ENCODE results near the gene DMXL2.
"Not testable (repeated sequence)": the region's sequence is repeated elsewhere in the genome, so short reads cannot be mapped to it uniquely, and the experiment has no call there.

DMXL2 gene

GRCh38 chr15:51492528-51492927 is 130.0 kb downstream of the DMXL2 start:
- DNase-seq, result no peak

- DNase-seq, result no peak
Measured at GRCh38 chr15:51491941-51492340, 130.6 kb downstream of the DMXL2 start.

- no peak for DNase-seq
Measured at GRCh38 chr15:51484781-51485180, 137.8 kb downstream of the DMXL2 start.

DNA sequence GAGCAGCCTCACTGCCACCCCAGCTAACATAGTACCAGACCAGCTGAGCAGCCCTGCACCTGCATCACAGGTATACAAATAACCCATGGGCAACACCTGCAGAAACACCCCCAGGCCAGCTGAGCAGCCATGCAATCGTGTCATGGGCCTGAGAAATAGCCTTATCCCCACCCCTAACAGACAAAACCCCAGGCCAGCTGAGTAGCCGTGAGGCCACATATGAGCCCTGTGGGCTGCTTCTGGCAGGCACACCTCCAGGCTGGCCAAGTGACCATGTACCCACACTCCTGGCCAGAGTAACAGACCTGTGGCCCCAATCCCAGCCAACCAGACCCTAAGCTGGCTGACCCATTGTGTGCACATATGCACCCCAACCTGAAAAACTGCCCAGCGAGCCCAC is 138.6 kb downstream of the DMXL2 start:
- no peak for DNase-seq

DNA sequence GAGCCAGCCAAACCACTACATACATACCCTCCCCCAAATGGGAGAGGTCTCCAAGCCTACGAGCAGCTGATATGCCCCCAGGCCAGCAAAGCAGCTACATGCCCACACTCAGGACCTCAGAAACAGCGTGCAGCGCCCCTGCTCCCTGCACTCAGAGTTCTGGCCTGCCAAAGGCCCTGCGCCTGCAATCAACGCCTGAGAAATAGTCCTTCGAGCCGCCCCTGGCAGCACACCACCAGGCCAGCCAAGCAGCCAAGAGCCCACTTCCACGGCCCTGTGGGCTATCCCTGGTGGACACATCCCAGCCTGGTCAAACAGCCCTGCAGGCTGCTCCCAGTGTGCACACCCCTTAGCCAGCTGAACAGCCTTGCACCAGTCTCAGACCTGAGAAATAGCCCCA is 139.1 kb downstream of the DMXL2 start:
- no peak for DNase-seq

GRCh38 chr15:51475736-51476135 is 146.8 kb downstream of the DMXL2 start:
- no peak for DNase-seq

GRCh38 chr15:51470512-51470911 is 152.1 kb downstream of the DMXL2 start:
- no peak for DNase-seq

DNA sequence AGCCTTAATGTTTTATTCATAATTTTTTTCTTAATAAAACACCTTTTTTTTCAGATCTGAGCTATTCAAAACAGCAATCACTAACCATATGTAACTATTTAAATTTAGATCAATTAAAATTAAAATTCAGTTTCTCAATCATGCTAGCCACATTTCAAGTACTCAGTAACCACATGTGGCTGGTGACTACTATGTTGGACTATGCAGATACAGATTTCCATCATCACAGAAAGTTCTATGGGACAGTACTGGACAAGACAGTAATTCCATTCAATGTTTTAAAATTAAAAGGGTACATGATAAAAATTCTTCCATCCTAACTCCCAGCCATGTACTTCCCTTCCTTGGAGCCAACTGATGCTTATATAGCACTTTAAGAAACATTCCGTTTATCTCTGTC is 161.8 kb downstream of the DMXL2 start:
- no peak for DNase-seq

DNA sequence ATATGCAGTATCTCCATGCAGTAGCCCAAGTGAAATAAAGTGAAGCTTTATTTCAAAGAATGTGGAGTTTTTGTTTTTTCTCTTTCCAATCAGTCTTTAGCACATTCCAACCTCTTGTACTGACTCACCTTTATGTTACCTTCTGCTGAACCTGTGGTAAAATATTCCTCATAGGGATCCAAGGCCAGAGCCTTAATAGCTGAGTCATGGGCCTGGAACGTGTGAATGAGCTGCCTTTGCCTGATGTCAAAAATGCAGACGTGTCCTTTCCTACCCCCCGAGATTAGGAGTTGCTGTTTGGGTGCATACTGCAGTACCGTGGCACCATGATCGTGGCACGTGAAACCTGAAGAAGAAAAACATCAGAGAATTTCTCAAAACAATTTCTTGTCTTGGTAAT is 172.6 kb downstream of the DMXL2 start:
- DNase-seq, result no peak

GRCh38 chr15:51448622-51449399 is 173.8 kb downstream of the DMXL2 start:
- no peak for DNase-seq

- DNase-seq, result no peak
Measured at GRCh38 chr15:51447855-51448621, 174.5 kb downstream of the DMXL2 start.

DNA sequence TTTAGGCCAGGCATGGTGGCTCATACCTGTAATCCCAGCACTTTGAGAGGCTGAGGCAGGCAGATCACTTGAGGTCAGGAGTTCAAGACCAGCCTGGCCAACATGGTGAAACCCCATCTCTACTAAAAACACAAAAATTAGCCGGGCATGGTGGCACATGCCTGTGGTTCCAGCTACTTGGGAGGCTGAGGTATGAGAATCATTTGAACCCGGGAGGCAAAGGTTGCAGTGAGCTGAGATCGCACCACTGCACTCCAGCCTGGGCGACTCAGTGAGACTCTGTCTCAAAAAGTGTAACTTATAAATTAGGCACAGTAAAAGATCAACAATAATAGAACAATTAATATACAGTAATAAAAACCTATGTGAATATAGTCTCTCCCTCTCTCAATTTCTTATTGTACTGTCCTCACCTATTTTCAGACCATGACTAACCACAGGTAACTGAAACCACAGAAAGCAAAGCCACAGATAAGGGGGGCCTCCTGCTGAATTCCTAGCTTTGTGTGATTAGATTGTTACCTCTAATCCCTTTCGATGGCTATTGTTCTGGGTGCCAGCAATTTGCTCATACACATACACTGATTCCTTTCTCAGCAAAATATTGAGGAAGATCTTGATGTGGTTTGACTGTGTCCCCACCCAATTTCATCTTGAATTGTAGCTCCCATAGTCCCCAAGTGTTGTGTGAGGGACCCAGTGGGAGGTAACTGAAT is 176.4 kb downstream of the DMXL2 start:
- not testable (repeated sequence) for DNase-seq

- no peak for DNase-seq
Measured at GRCh38 chr15:51444807-51445206, 177.8 kb downstream of the DMXL2 start.

GRCh38 chr15:51444112-51444511 is 178.5 kb downstream of the DMXL2 start:
- DNase-seq, result no peak

DNA sequence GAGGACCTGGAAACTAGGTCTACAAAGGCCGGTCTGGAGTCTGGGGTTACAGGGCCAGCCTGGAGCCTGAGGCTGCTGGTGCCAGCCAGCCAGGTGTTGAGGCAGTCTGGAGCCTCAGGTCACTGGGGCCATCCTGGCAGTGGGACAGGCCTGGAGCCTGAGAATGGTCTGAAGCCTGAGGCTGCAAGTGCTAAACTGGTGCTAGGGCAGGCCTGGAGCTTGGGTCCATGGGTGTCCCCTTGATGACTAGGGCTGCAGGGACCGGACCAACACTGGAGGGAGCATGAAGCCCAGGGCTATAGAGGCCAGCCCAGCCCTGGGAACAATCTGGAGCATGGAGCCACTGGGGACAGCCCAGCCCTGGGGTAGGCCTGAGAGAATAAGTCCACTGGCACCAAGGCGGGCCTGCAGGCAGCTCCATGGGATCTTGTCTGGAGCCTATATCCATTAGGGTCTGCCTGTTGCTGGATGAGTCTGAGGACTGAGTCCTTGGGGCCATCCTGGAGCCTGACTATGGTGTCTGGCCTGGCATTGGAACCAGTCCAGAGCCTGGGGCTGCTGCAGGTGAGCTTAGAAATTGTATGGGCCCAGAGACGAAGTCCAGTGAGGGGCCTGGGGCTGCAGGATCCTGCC is 179.2 kb downstream of the DMXL2 start:
- no peak for DNase-seq

- DNase-seq, result no peak
Measured at GRCh38 chr15:51438526-51438925, 184.0 kb downstream of the DMXL2 start.

DNA sequence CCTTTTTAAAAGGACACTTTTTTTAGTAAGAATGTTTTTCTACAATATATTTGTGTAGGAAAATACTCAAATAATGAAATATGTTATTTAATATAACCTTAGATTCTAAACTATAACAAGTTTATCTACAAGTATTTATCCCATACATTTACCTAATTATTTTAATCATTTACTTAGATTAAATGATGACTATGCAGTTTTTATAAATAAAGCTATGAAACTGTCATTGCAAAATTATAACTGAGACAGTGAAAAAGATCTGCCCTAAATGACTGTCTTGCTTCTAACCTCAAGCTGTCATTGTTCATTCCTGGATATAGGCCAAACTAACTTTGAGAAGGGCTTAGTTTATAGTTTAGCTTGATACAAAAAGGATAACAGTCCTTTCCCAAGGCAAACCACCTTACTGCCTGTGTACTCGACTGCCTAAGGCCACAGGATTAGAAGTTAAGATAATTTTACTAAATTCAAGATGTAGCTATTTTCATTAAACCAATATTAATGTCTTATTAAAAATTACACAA is 197.0 kb downstream of the DMXL2 start:
- no peak for DNase-seq

GRCh38 chr15:51424780-51425179 is 197.8 kb downstream of the DMXL2 start:
- DNase-seq, result no peak

DNA sequence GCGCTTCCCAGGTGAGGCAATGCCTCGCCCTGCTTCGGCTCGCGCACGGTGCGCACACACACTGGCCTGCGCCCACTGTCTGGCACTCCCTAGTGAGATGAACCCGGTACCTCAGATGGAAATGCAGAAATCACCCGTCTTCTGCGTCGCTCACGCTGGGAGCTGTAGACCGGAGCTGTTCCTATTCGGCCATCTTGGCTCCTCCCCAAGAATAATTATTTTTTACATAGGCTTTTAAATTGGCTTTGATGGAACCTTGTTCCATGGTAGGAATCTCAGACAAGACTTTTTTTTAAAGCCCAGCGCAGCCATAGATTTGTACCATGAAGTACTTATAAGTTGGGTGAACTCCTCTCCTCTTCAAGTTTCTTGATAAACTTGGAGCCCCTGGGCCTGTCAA is 199.5 kb downstream of the DMXL2 start:
- DNase-seq, result not testable (repeated sequence)

DNA sequence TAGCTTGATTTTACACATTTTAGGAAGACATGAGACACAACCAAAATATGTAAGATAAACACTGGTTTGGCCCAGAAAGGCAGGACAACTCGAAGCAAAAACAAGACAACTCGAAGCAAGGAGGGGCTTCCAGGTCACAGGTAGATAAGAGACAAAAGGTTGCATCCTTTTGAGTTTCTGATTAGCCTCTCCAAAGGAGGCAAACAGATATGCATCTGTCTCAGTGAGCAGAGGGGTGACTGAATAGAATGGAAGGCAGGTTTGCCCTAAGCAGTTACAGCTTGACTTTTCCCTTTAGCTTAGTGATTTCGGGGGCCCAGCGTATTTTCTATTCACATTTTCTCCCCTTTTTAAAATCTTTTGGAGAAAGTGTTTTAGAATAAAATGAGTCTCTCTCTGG is 206.4 kb downstream of the DMXL2 start:
- DNase-seq, result no peak

- DNase-seq, result no peak
Measured at GRCh38 chr15:51414256-51414860, 208.2 kb downstream of the DMXL2 start.

All from hypothalamus (tissue), 51 donors.